Measurements from ENCODE around the gene NFAM1.

NFAM1 gene

DNA sequence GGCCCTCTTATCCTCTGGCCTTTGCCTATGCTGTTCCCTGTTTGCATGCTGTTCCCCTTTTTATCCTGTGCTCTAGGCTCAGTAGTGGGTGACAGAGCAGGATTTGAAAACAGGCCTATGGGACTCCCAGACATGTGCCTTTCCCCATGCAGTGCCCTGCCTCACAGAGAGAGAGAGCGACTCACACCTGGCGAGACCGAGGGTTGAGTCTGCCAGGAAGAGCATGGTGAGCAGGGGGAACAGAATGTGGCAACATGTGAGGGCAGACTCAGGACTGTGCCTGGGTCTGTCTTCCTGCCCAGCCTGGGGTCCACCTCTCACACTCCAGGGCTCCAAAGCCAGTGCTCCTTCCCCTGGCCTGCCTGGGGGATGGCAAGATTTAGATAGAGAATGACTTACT, 75.0 kb downstream of the NFAM1 start:
- DNase-seq = no peak

DNA sequence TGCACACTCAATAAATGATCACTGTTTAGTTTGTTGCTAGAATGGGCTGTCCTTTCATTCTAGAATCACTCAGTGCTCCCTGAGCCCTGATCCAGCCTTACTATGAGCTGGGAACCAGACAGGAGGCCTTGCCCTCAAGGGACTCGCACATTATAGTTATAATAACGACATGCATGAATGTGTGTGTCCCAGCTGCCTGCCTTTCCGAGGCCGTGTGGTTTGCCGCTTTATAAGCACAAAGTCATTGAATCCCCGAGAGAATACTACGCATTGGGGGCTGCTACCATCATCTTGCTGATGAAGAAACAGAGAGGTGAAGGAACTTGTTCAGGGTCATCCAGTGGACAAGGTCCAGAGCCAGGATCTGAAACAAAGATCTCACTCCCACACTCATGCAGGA, 75.7 kb downstream of the NFAM1 start:
- DNase-seq = no peak

DNA sequence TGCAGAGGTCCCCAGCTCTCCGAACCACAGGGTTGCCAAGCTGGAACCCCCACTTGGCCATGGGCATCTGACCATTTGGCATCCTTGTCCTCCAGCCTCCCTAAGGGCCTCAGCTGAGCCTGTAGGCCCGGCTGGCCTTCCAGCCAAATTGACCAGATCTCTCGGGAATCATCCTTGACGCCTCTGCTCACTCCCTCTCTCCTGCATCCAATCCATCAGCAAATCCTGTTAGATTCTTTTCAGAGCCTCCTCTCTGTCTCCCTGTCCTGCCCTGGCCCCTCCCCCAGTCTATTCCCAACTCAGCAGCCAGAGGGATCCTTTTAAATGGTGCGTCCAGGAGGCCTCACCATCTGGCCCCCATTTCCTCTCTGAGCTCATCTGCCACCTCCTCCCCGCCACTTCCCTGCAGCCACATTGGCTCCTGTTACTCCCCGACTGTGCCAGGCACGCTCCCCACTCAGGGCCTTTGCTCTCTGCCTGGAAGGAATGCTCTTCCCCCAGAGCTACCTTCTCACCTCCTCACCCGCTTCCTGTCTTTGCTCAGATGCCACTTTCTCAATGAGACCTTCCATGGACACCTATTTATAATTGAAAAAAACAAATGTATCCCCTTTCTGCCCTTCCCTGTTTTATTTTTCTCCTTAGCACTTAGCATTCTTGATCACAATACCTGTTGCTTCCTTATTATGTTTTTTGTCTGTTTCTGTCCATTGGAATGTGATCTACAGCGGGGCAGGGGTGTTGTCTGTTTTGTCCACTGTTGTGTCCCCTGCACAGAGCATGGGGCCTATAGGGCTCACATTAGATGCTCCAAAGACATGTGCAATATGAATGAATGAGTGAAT, 78.1 kb downstream of the NFAM1 start:
- no peak for DNase-seq

DNA sequence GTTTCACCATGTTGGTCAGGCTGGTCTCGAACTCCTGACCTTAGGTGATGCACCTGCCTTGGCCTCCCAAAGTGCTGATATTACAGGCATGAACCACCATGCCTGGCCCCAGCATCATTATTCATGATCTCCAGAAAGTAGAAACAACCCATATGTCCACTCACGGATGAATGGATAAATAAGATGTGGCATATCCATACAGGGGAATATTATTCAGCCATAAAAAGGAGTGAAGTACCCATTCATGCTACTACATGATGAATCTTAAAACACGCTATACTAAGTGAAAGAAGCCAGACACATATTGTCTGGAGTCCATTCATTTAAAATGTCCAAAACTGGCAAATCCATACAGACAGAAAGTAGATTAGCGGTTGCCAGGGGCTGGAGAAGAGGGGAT, 81.8 kb downstream of the NFAM1 start:
- no peak for DNase-seq

DNA sequence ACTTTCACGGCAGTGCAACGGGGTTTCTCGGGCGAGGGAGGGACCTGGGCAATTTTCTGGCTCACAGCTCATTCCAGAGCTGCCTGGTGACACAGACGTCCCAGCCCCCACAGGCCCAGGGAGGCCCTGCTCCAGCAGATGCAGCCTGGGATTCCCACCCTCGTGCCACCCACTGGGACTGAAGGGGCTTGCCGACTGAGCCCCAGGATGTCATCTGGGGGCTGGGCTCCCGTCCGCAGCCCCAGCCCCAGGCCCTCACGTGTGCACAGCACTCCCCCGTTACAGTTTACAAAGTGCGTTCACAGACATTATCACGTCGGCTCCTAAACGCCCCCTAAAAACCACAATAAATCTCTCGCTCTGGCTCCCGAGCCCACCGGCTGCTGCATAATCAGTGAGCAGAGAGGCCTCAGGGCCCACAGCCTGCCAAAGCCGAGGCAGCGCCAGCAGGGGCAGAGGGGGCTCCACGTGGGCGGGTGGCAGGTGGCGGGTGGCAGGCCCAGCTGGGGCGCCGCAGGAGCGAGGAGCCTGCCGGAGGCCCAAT, 84.8 kb downstream of the NFAM1 start:
- no peak for DNase-seq

DNA sequence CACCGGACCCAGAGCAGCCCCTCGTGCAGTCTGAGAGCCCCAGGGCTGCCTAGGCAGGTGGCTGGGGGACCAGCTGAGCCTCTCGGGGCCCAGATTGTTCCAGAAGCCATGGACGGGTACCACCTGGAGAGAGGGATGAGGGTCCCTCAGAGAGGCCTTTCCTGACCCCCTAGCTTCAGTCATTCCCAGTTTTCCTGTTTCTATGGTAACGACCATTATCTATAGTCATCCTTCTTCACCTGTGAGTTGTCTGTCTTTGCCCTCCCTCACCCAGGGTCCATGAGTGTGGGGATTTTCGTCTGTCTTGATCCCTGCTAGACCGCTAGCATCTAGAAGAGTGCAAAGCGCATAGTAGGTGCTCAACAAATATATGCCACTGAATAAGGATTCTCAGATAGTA, 85.5 kb downstream of the NFAM1 start:
- DNase-seq = no peak

DNA sequence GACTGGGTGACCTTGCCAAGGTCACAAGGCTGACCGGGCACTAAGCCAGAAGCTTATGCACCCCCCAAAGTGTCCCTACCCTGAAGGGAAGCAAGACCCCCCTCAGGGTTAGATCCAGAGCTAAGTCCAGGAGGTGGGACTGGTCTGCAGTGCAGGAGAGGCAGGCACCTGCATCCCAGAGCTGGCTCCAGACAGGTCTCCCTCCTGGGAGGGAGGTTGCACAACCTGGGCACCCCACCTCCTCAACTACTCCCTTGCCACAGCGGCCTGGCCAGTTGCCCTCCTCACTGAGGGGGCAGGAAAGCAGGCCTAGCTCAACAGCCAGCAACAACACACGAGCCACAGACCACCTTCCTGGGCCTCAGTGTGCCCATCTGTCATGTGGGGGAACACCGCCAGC, 86.7 kb downstream of the NFAM1 start:
- DNase-seq = no peak

DNA sequence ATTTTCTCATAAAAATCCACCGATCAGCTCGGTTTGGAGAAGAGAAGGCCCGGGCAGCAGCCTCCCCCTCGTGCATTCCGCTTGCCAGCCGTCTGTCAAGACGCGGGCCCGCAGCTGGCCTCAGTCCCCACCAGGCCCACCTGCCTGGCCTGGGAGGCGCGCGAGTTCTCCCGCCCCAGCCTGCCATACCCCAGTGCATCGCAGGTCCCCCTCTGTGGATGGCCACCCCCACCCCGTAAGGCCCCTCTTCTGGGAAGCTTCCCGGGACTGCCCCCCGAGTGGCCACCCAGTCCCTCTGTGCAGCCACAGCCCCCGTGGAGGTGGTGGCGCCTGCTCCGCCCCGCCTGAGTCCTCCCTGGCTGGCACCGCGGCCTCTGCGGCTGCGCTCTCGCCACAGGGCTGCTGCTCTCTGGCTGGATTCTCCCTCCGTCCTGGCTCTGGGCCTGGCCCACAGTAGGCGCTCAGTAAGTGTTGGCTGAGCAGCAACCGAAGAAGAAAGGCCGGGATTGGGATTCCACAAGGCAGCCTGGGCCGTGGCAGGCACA, 87.8 kb downstream of the NFAM1 start:
- no peak for DNase-seq

DNA sequence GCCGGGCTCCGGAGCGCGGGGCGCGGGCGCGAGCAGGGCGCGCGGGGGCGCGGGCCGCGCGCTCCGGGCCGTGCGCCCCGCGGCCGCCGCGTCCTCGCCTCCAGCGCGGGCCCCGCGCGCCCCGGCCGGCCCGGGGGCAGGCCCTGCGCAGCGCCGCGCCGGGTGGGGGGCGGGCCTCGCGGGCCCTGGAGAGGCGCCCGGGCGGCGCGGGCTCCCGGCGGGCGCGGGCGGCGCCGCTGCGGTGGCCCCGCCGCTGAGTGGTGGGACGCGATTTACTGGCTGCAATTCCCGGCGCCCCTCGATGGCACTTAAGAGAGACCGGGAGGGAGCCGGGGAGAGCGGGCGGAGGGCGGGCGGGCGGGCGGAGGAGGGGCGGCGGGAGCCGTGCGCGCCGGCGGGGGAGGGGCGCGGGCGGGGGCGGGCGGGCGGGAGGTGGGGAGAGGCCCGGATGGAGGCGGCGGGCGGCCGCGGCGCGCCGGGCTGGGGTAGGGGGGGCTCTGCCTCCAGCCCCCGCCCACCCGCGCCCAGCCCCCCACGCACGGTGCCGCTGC, 88.6 kb downstream of the NFAM1 start:
- no peak for DNase-seq

DNA sequence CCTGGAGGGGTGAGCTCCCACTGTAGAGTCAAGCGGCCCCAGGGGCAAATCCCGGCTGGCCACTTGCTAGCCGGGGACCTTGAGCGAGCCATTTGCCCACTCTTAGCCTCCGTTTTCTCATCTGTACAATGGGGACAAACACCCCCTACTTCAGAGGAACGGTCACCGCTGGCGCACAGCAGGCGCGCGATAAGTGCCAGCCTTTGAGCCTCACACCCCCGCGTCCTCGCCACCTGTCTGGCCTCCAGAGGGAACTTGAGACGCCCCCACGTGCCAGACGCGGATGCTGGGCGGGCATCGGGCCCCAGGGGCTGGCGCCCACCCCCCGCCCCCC, 89.1 kb downstream of the NFAM1 start:
- DNase-seq = no peak

DNA sequence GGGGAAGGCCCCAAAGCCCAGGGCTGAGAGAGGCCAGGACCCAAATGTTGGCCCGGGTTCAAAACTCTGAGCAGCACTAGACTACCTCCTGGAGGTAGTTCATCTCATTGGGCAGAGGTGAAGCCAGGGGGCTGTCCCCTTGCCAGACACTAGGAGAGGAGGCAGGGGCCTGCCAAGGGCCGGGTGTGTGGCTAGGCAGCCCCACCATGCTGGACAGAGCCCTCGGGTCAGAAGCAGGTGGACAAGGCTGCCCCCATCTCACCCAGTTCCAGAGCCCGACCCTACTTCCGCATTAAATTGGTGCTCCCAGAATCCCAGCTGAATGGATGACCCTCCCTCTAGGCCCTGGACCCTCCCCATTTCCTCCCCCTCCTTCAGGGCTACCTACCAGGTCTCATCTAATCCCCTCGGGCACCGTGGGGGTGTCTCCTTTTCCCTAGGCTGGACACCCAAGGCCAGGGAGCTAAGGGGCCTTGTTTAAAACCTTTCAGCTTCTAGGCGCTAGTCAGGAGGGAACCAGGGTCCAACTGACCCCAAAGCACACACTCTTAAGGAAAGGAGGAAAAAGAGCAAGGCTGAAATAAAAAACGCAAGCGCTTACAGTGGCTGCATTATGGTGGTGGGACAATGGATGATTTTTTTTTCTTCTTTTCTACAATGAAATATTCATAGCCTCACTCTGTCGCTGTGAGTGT, 89.6 kb downstream of the NFAM1 start:
- DNase-seq = no peak

DNA sequence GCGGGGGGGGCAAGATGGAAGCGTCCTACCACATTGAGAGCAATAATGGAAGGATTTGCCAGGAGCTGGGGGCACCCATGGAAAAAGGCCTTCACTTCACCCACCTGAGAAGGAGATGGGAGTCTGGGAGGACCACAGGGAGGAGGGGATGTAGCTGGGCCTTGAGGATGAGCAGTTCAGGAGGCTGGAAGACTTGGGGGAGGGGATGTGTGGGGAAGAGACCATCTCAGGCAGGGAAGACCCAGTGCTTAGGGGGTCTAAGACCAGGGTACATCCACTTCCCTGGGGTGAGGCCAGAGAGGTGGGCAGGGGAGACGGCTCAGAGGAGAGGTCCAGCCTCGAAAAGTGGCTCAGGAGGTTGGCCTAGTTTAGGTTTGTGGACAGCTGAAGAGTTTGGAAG, 90.4 kb downstream of the NFAM1 start:
- no peak for DNase-seq

DNA sequence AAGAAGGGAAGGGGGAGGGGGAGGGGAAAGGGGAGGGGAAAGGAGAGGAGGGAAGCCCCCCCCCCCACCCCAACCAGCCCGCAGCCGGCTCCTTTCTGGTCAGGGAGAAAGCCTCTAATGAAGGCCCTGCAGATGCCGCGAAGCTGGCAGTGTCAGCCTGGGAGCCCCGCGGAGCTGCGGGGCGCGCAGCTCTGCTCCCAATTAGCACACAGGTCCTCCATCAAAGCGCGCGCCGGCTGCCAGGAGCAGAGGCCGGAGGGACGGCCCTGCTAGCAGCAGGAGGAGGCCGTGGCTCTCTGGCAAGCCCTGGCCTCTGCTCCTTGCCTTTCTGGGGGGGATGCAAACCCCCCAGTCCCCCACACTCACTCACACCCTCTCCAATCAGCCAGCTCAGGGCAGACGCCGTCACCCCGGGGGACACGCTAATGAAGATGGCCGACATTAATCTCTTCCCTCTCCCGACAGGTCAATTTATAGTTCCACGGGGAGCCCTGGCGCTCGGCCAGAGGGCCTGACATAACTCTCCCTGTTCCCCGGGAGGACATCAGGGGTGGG, 91.3 kb downstream of the NFAM1 start:
- DNase-seq = no peak

DNA sequence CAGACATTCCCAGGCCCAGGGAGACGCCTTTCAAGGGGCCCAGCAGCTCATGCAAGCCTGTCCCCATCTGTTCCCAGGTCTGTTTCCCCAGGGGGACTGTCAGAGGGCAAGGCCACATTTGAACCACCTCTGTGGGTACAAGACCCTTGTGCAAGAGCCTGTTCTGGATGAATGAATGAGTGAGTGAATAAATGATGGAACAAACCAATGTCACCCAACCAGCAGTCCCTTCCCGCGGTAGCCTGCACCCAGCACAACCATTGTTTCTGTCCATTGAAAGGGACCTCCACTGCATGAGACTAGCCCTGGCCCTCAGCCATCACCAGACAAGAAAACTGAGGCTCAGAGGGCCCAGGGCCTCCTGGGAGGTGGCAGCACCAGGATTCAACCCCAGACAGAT, 92.1 kb downstream of the NFAM1 start:
- DNase-seq = no peak

DNA sequence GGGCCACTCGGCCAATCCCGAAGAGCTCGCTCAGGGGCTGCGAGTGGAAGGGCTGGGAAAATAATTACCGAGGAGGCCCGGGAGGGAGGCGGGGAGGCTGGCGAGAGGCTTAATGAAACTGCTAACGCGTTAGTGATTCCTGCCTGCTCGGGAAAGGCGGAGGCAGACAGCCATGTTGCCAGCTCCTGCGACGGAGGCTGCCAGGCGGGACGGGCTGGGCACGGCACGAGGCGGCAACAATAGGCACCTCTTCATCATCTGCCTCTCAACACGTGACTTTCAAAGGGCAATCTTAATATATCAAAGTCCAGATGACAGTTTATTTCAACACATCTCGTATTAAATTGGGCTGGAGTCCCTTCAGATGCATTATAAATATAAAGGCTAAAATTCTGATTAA, 93.7 kb downstream of the NFAM1 start:
- DNase-seq = no peak

DNA sequence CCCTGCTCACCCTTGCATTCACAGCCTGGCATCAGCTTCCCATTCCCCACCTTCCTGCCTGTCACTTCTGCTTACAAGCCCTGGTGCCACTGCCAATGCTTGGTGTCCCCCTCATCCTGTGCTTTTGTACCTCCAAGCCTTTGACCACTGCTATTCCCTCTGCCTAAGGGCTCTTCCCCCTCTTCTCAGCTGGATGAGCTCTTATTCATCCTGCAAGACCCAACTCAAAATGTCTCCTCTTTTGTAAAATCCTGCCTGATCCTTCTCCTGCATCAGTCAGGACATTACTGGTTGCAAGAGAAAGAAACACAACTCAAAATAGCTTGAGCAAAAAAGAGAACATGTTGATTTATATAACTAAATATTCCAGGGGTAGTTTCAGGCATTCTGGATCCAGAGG, 94.8 kb downstream of the NFAM1 start:
- no peak for DNase-seq

DNA sequence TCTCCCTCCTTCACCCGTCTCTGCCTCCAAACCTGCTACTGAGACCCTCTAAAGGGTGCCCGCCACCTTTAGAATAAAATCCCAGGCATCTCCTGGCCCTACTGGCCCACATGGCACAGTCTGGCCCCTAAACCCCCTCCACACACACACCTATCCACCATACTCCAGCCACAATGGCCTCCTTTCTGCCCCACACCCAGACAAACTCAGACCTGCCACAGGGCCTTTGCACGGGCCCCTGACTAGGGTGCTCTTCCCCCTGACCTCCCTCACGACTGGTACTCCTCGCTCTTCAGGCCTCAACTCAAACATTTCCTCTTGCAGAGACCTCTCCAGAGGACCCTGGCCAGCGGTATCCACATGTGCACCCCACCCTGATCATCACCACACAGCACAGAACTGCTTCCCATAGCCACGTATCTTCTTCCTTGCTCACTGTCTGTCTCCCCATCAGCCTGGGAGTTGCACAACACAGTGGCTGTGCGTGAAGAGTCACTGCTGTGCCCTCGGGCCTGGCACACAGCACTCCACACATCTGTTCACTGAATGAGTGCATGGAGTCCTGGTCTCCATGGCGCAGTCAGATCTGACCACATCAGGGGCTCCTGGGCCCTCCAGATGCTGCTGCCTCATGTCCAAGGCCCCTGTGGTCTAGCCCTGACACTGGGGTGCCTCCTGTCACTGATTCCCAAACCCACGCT, 95.5 kb downstream of the NFAM1 start:
- no peak for DNase-seq

DNA sequence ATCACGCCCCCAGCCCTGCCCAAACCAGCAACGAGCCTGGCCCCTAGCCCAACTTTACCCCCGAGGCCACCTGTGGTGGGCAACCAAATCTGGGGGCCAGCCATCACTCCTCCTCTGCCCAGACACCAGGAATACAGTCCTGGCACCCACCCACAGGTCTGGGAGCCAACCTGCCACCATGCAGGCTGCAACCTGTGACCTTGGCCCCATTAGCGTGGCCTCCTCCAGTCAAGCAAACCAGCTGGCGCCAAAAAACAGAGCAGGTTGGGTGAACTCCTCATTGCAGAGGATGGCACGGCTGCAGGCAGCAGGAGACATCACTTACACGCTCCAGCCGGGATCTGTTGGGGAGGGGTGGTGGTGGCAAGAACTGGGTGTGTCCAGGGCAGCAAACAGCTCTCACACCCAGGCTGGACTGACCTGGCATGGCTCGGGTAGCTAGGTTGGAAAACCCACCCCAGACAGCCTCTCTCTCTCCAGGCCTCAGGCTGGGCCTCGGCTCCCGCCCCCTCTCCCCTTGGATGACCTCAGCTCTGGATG, 96.3 kb downstream of the NFAM1 start:
- DNase-seq = no peak

DNA sequence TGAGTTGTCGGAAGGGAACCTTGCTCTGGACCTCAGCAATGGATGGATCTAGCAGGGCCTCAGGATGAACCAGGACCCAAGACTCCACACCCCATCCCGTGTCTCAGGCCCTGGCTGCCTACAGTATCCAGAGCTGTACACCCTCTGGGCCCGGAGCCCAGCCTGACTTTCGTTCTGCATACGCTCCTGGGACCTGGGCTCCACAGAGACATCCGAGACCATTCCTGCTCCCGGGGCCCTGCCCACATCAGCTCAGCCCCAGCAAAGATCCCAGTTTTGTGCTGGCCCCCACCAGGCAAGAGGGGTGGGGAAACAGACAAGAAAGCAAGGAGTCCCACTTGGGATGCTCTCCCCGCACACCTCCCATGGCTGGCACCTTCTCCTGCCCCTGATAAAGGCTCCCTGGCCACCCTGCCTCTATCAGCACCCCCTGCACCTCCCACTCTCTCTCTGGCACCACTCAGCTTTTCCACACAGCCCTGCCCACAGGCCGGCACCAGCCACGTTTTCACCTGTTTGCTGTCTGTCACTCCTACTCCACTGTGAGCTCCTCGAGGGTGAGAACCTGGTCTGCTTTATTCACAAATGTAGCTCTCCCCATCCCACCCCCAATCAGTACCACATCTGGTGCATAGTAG, 97.2 kb downstream of the NFAM1 start:
- DNase-seq = no peak

DNA sequence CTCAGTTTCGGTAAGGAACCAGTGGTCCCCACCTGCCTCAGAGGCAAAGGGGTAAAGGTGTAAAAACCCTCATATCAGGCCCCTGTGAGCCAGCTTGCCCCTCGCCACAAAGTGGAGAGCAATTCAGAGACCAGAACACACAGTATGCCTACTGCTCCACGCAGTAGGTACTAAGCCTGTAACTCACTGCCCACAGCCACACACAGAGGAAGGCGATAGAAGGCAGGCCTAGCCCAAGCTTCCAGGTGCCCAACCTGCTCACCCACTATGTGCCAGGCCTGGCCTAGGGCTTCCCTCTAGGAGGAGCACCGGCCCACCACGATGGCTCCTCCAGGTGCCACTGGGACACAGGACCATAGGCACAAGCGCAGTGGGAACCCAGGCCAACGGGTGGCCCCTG, 98.7 kb downstream of the NFAM1 start:
- no peak for DNase-seq

DNA sequence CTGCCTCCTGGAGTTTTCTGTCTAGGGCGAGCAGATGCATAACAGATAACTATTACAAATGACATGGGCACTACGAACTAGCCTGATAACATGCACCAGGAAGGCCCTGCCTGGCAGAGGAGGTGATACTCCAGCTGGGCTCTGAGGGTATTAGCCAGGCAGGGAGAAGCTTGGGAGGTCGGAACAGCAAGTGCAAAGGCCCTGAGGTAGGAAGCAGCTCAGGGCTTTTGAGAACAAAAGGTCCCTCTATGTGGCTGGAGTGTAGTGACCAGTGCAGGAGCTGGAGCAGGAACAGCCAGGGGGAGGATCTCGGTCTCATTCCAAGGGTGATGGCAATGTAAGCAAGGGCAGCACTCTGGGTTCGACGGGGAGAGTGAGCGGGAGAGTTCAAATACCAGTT, 100.1 kb downstream of the NFAM1 start:
- no peak for DNase-seq

DNA sequence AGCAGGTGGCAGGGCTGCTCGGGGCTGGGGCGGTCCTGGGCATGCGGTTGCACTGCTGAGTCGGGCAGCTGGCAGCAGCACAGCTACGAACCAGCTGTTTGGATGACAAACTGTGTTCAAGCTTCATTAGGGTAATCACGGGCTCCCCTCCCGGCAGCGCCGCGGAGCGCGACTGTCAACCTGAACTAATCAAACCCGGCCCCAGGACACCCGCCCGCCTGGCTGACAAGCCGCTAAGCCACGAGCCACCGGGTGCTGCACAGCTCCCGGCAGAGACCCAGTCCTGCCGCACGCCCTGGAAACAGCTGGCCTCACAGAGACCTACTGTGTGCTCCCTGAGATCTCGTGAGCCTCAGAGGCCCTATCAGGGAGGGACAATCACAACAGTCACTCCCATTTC, 101.2 kb downstream of the NFAM1 start:
- DNase-seq = no peak

All from GF-D8 (cell line).